ENCODE results near the gene SLX4. TPM values are rescaled to one million over a fixed set of nuclear protein-coding genes. Genes with fewer than 3 reads are reported as not detected.
A peak's percentile ranks its signal among the peaks of the same experiment; 100 is the strongest.

Gene SLX4
- total RNA-seq, 2 experiments from 2014 or later, result 14.3 to 14.9 TPM

DNA sequence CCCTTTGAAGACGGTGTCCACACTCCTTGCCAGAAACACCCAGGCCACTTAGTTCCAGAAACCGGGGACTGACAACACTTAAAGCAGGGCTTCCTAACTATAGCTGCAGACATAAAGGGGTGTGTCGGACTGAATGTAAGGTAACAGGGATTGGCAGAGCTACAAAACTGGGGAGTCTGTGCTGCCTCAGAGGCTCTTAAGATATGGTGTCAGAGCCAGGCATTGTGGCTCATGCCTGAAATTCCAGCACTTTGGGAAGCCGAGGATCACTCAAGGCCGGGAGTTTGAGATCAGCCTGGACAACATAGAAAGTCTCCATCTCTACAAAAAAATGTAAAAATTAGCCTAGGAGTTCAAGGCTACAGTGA, 20.0 kb downstream of the SLX4 start:
- H3K27ac Mint-ChIP-seq, result no peak overlapping the region

GRCh38 chr16:3590736-3591435, 20.5 kb downstream of the SLX4 start:
- peaks cover 10% of the 10 kb centered on the region for H3K4me1 Mint-ChIP-seq
- no peaks in the 10 kb centered on the region for H3K9me3 Mint-ChIP-seq
- peaks cover 33% of the 10 kb centered on the region for H3K36me3 Mint-ChIP-seq (ENCODE audit: low read depth)
- CTCF ChIA-PET, result no interaction called here
- no peak overlapping the region for H3K27ac Mint-ChIP-seq
- POLR2A ChIA-PET, result interaction anchor here (1.2 kb wide), 1 partner anchor 14 kb away, joined by 5 read pairs; the partner anchor contains the start of gene NLRC3
- H3K27me3 Mint-ChIP-seq, result no peaks in the 10 kb centered on the region
- no peak for DNase-seq
- no peak overlapping the region for H3K4me3 Mint-ChIP-seq

More for the DNA sequence above, 20.0 kb downstream of the SLX4 start:
- H3K9me3 Mint-ChIP-seq, result no peaks in the 10 kb centered on the region
- ChIA-PET CTCF (no interaction called here), POLR2A (interaction anchor here (1.2 kb wide), 1 partner anchor 15 kb away, joined by 5 read pairs; the partner anchor contains the start of gene NLRC3)
- H3K4me1 Mint-ChIP-seq, result peaks cover 6% of the 10 kb centered on the region
- DNase-seq, result no peak
- H3K27me3 Mint-ChIP-seq, result no peaks in the 10 kb centered on the region
- H3K4me3 Mint-ChIP-seq, result no peak overlapping the region
- peaks cover 30% of the 10 kb centered on the region for H3K36me3 Mint-ChIP-seq (ENCODE audit: low read depth)

DNA sequence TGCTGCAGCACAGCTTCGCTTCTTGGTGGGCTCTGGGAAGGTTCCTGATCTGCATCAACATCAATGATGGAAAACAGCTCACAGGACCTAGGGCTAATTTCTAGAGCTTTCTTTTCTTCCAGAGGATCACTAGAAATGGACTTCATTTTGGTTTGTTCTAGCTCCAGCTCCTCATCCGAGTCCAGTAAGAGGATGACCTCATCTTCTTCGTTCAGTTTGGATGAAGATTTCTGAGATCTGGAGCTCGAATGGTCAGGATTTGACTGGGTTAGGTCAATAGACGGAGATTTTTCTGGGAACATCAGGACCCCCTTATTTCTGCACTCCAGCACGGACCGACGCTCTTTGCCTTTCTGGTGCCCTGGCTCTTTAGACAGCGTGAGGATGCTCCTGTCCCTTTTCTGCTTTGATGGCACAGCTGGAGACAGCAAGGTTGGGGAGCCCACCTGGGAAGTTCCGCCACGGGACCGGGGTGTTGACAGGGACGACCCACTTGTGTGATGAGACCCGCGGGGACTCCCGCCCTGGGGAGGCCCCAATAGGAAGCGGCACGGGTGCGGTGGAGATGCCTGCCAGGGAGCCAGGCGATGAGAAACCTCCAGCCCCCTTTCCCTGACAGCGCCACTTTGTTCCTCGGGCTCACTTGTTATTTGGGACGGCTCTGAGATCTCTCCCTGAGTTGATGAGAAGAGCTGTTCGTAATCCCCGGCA, 21.3 kb downstream of the SLX4 start:
- no peaks in the 10 kb centered on the region for H3K9me3 Mint-ChIP-seq
- no peak overlapping the region for H3K27ac Mint-ChIP-seq
- H3K27me3 Mint-ChIP-seq, result no peaks in the 10 kb centered on the region
- CTCF ChIA-PET, result no interaction called here
- POLR2A ChIA-PET, result interaction anchor here (1.0 to 1.2 kb wide), 2 partner anchors 11 to 14 kb away, joined by 3 to 5 read pairs; partner anchors contain the start of gene NLRC3
- no peak for DNase-seq
- H3K36me3 Mint-ChIP-seq (ENCODE audit: low read depth), result peaks cover 31% of the 10 kb centered on the region
- H3K4me1 Mint-ChIP-seq, result peaks cover 16% of the 10 kb centered on the region
- no peak overlapping the region for H3K4me3 Mint-ChIP-seq

GRCh38 chr16:3589441-3589921, 21.9 kb downstream of the SLX4 start:
- no peak overlapping the region for H3K4me3 Mint-ChIP-seq
- CTCF ChIA-PET, result no interaction called here

GRCh38 chr16:3589001-3589400, 22.4 kb downstream of the SLX4 start:
- Mint-ChIP-seq H3K36me3 (ENCODE audit: low read depth) (peaks cover 36% of the 10 kb centered on the region), H3K9me3 (no peaks in the 10 kb centered on the region), H3K27me3 (no peaks in the 10 kb centered on the region), H3K27ac (no peak overlapping the region), H3K4me3 (no peak overlapping the region), H3K4me1 (peaks cover 23% of the 10 kb centered on the region)
- no peak for DNase-seq
- ChIA-PET POLR2A (no interaction called here), CTCF (no interaction called here)

More at GRCh38 chr16:3589441-3589921, 21.9 kb downstream of the SLX4 start:
- Mint-ChIP-seq H3K9me3 (no peaks in the 10 kb centered on the region), H3K4me1 (peaks cover 21% of the 10 kb centered on the region), H3K27me3 (no peaks in the 10 kb centered on the region), H3K36me3 (ENCODE audit: low read depth) (peaks cover 33% of the 10 kb centered on the region), H3K27ac (no peak overlapping the region)
- DNase-seq, result no peak
- POLR2A ChIA-PET, result interaction anchor here (1.0 kb wide), 1 partner anchor 10 kb away, joined by 3 read pairs; no protein-coding TSS in a partner anchor

GRCh38 chr16:3587547-3588110, 23.8 kb downstream of the SLX4 start:
- CTCF ChIA-PET, result no interaction called here

GRCh38 chr16:3584412-3584811, 27.0 kb downstream of the SLX4 start:
- Mint-ChIP-seq H3K27ac (no peak overlapping the region), H3K4me1 (peaks cover 39% of the 10 kb centered on the region), H3K4me3 (no peak overlapping the region), H3K27me3 (no peaks in the 10 kb centered on the region), H3K9me3 (no peaks in the 10 kb centered on the region), H3K36me3 (ENCODE audit: low read depth) (peaks cover 42% of the 10 kb centered on the region)
- POLR2A ChIA-PET, result no interaction called here
- DNase-seq, result no peak
- CTCF ChIA-PET, result no interaction called here

More at GRCh38 chr16:3587547-3588110, 23.8 kb downstream of the SLX4 start:
- DNase-seq, result no peak
- Mint-ChIP-seq H3K9me3 (no peaks in the 10 kb centered on the region), H3K27me3 (no peaks in the 10 kb centered on the region), H3K4me1 (peaks cover 25% of the 10 kb centered on the region), H3K36me3 (ENCODE audit: low read depth) (peaks cover 45% of the 10 kb centered on the region), H3K27ac (no peak overlapping the region), H3K4me3 (no peak overlapping the region)
- POLR2A ChIA-PET, result interaction anchor here (1.8 kb wide), 1 partner anchor 9 kb away, joined by 6 read pairs; no protein-coding TSS in a partner anchor

GRCh38 chr16:3583303-3584038, 27.9 kb downstream of the SLX4 start:
- Mint-ChIP-seq H3K27me3 (no peaks in the 10 kb centered on the region), H3K36me3 (ENCODE audit: low read depth) (peaks cover 40% of the 10 kb centered on the region), H3K27ac (no peak overlapping the region), H3K9me3 (no peaks in the 10 kb centered on the region), H3K4me1 (peaks cover 49% of the 10 kb centered on the region), H3K4me3 (no peak overlapping the region)
- POLR2A ChIA-PET, result no interaction called here
- DNase-seq, result no peak
- CTCF ChIA-PET, result no interaction called here

DNA sequence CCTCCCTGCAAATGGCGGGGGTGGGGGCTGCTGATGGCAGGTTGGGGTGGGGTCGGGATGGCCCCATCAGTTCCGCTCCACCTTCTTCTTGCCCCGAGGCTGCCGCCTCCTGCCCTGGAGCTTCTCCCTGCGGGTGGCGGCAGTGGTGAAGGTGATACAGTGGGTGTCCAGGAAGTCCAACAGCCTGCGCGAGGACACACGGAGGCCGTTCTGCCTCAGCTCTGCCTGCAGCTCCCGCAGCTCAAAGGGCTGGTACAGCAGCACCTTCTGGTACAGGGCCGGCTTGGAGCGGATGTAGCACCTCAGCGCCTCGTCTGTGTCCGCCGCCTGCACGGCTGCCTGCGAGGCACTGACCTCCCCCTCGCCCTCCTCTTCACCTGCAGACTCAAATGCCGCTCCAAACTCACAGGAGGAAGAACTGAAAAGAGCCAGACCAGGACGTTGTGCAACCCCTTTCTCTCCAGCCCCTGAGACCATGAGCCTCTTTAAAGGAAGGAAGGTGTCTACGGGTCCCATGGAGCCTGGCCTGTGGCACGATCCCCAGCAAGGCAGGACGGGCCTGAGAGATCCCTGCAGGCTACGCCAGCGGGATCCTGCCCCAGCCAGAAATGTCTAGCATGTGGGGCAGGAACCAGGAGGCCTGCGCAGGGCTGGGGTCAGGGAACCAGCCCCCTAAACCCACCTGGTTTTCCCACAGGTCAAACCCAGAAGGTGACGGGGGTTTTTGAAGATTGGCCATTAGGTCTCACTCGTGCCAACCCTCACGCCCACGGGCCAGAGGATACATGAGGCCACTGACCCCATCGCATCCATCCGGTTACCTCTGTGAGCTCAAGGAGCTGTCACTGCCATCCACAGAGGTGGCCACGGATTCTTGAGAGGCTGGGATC, 28.9 kb downstream of the SLX4 start:
- H3K36me3 Mint-ChIP-seq (ENCODE audit: low read depth), result peaks cover 34% of the 10 kb centered on the region
- DNase-seq, result no peak
- no peaks in the 10 kb centered on the region for H3K9me3 Mint-ChIP-seq
- H3K4me1 Mint-ChIP-seq, result peaks cover 54% of the 10 kb centered on the region
- H3K4me3 Mint-ChIP-seq, result no peak overlapping the region
- H3K27me3 Mint-ChIP-seq, result no peaks in the 10 kb centered on the region
- ChIA-PET POLR2A (no interaction called here), CTCF (no interaction called here)
- H3K27ac Mint-ChIP-seq, result no peak overlapping the region

DNA sequence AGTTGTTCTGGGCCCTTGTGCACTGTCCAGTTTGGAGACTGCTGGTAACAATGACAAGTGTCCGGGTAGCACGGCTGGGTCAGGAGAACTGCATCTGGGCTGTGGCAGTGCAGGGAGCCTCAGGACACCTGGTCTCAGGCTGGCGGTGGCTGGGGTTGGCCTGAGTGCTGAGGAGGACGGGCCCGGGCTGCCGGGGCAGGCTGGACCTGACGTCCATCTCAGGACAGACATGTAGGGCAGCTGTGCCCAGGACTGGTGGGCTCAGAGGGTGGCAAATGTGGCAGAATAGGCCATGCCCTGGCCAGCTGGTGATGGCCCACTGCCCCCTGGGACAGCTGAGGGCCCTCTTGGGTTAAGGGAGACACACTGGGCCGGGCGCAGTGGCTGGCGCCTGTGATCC, 30.0 kb downstream of the SLX4 start:
- H3K36me3 Mint-ChIP-seq (ENCODE audit: low read depth), result peaks cover 40% of the 10 kb centered on the region
- H3K27me3 Mint-ChIP-seq, result no peaks in the 10 kb centered on the region
- ChIA-PET POLR2A (no interaction called here), CTCF (no interaction called here)
- no peak for DNase-seq
- no peak overlapping the region for H3K4me3 Mint-ChIP-seq
- H3K27ac Mint-ChIP-seq, result peak overlapping the region; percentile 35
- H3K9me3 Mint-ChIP-seq, result no peaks in the 10 kb centered on the region
- H3K4me1 Mint-ChIP-seq, result peaks cover 56% of the 10 kb centered on the region

- ChIA-PET POLR2A (no interaction called here), CTCF (no interaction called here)
- Mint-ChIP-seq H3K27me3 (no peaks in the 10 kb centered on the region), H3K4me1 (peaks cover 53% of the 10 kb centered on the region), H3K4me3 (no peak overlapping the region), H3K9me3 (no peaks in the 10 kb centered on the region), H3K27ac (peak overlapping the region; percentile 99), H3K36me3 (ENCODE audit: low read depth) (peaks cover 40% of the 10 kb centered on the region)
- DNase-seq, result no peak
Observed at GRCh38 chr16:3580686-3581085, 30.7 kb downstream of the SLX4 start.

- H3K27ac Mint-ChIP-seq, result peak overlapping the region; percentile 99
- peaks cover 44% of the 10 kb centered on the region for H3K36me3 Mint-ChIP-seq (ENCODE audit: low read depth)
- H3K27me3 Mint-ChIP-seq, result no peaks in the 10 kb centered on the region
- H3K4me3 Mint-ChIP-seq, result no peak overlapping the region
- POLR2A ChIA-PET, result interaction anchor here (1.6 to 6.0 kb wide), 2 partner anchors 10 to 32 kb away, joined by 3 to 33 read pairs; partner anchors contain the start of gene SLX4
- CTCF ChIA-PET, result no interaction called here
- H3K9me3 Mint-ChIP-seq, result no peaks in the 10 kb centered on the region
- no peak for DNase-seq
- peaks cover 53% of the 10 kb centered on the region for H3K4me1 Mint-ChIP-seq
Observed at GRCh38 chr16:3580251-3580651, 31.2 kb downstream of the SLX4 start.
